ENCODE results near the gene IREB2.

GRCh38 chr15:78407608-78408354 lies 30.2 kb upstream of the IREB2 start:
- TF ChIP-seq CTCF (IDR thresholded peaks at IDR 0.05), result no peak
- no peak for TF ChIP-seq POLR2AphosphoS5 (IDR thresholded peaks at IDR 0.05)
- TF ChIP-seq EP300 (IDR thresholded peaks at IDR 0.05; ENCODE audit: low read depth), result no peak
- no peak for TF ChIP-seq POLR2A (IDR thresholded peaks at IDR 0.05)
